Activated T-cell treated with anti-CD3 and anti-CD28 coated beads, Interleukin-2, amount 50 U/mL, for 24 hours (primary cell): Measurements from ENCODE around the gene ZNF423.

Experiments used
- DNase-seq: peaks from one replicate; pipeline ENCODE4 v3.0.0-alpha.2; 2020
- H3K27ac Mint-ChIP-seq: 2 replicates; pipeline ENCODE4 v1.8.0; 2020; ENCODE audit warnings: mild to moderate bottlenecking, mixed read lengths
- H3K27me3 Mint-ChIP-seq: 2 replicates; pipeline ENCODE4 v1.8.0; 2020; ENCODE audit warnings: mixed read lengths
- H3K36me3 Mint-ChIP-seq: 2 replicates; pipeline ENCODE4 v1.8.0; 2020; ENCODE audit warnings: low read depth, mixed read lengths
- H3K4me1 Mint-ChIP-seq: 2 replicates; pipeline ENCODE4 v1.8.0; 2020; ENCODE audit warnings: low read depth, mixed read lengths
- H3K4me3 Mint-ChIP-seq: 2 replicates; pipeline ENCODE4 v1.8.0; 2020; ENCODE audit warnings: mild to moderate bottlenecking, moderate library complexity, mixed read lengths
- H3K9me3 Mint-ChIP-seq: 2 replicates; pipeline ENCODE4 v1.8.0; 2020; ENCODE audit warnings: mixed read lengths

Gene ZNF423

GRCh38 chr16:49491771-49492761, 363.8 kb downstream of the ZNF423 start:
- Mint-ChIP-seq H3K4me1 (no peaks in the 10 kb centered on the region), H3K4me3 (no peak overlapping the region), H3K27ac (no peak overlapping the region), H3K9me3 (no peaks in the 10 kb centered on the region), H3K36me3 (no peaks in the 10 kb centered on the region), H3K27me3 (peaks cover 2% of the 10 kb centered on the region)
- peak; percentile 70 for DNase-seq

- Mint-ChIP-seq H3K9me3 (no peaks in the 10 kb centered on the region), H3K4me3 (no peak overlapping the region), H3K36me3 (no peaks in the 10 kb centered on the region), H3K27me3 (peaks cover 2% of the 10 kb centered on the region), H3K4me1 (no peaks in the 10 kb centered on the region), H3K27ac (no peak overlapping the region)
- peak; percentile 19 for DNase-seq
These were observed 364.7 kb downstream of the ZNF423 start for GRCh38 chr16:49491106-49491670.

- H3K4me3 Mint-ChIP-seq: no peak overlapping the region
- H3K27ac Mint-ChIP-seq: no peak overlapping the region
- peak; percentile 21 for DNase-seq
- H3K36me3 Mint-ChIP-seq: no peaks in the 10 kb centered on the region
- peaks cover 2% of the 10 kb centered on the region for H3K27me3 Mint-ChIP-seq
- H3K9me3 Mint-ChIP-seq: no peaks in the 10 kb centered on the region
- H3K4me1 Mint-ChIP-seq: no peaks in the 10 kb centered on the region
These were observed 365.6 kb downstream of the ZNF423 start for GRCh38 chr16:49490321-49490705.

GRCh38 chr16:49489686-49490320, 366.1 kb downstream of the ZNF423 start:
- H3K27ac Mint-ChIP-seq: no peak overlapping the region
- H3K27me3 Mint-ChIP-seq: peaks cover 2% of the 10 kb centered on the region
- H3K4me3 Mint-ChIP-seq: no peak overlapping the region
- H3K4me1 Mint-ChIP-seq: no peaks in the 10 kb centered on the region
- peak; percentile 5 for DNase-seq
- H3K9me3 Mint-ChIP-seq: no peaks in the 10 kb centered on the region
- no peaks in the 10 kb centered on the region for H3K36me3 Mint-ChIP-seq

GRCh38 chr16:49488740-49489525, 367.0 kb downstream of the ZNF423 start:
- H3K4me3 Mint-ChIP-seq: no peak overlapping the region
- peak; percentile 9 for DNase-seq
- H3K9me3 Mint-ChIP-seq: no peaks in the 10 kb centered on the region
- no peaks in the 10 kb centered on the region for H3K36me3 Mint-ChIP-seq
- no peak overlapping the region for H3K27ac Mint-ChIP-seq
- H3K27me3 Mint-ChIP-seq: peaks cover 2% of the 10 kb centered on the region
- H3K4me1 Mint-ChIP-seq: peaks cover 4% of the 10 kb centered on the region

- no peak for DNase-seq
- H3K9me3 Mint-ChIP-seq: no peaks in the 10 kb centered on the region
These were observed 367.6 kb downstream of the ZNF423 start for GRCh38 chr16:49488336-49488735.

GRCh38 chr16:49487746-49488145, 368.2 kb downstream of the ZNF423 start:
- Mint-ChIP-seq H3K27me3 (peaks cover 6% of the 10 kb centered on the region), H3K4me1 (peaks cover 4% of the 10 kb centered on the region), H3K4me3 (no peak overlapping the region), H3K9me3 (no peaks in the 10 kb centered on the region), H3K36me3 (no peaks in the 10 kb centered on the region), H3K27ac (no peak overlapping the region)
- peak; percentile 15 for DNase-seq

More at GRCh38 chr16:49488336-49488735, 367.6 kb downstream of the ZNF423 start:
- H3K36me3 Mint-ChIP-seq: no peaks in the 10 kb centered on the region
- peaks cover 4% of the 10 kb centered on the region for H3K4me1 Mint-ChIP-seq
- peaks cover 2% of the 10 kb centered on the region for H3K27me3 Mint-ChIP-seq
- H3K4me3 Mint-ChIP-seq: no peak overlapping the region
- no peak overlapping the region for H3K27ac Mint-ChIP-seq

- no peaks in the 10 kb centered on the region for H3K36me3 Mint-ChIP-seq
- H3K9me3 Mint-ChIP-seq: no peaks in the 10 kb centered on the region
- H3K4me3 Mint-ChIP-seq: no peak overlapping the region
- peaks cover 10% of the 10 kb centered on the region for H3K27me3 Mint-ChIP-seq
- no peak overlapping the region for H3K27ac Mint-ChIP-seq
- H3K4me1 Mint-ChIP-seq: peaks cover 4% of the 10 kb centered on the region
- DNase-seq: no peak
These were observed 369.5 kb downstream of the ZNF423 start for GRCh38 chr16:49486400-49486799.

- no peak overlapping the region for H3K4me3 Mint-ChIP-seq
- H3K36me3 Mint-ChIP-seq: no peaks in the 10 kb centered on the region
- no peak overlapping the region for H3K27ac Mint-ChIP-seq
- peak; percentile 6 for DNase-seq
- H3K27me3 Mint-ChIP-seq: peaks cover 8% of the 10 kb centered on the region
- H3K9me3 Mint-ChIP-seq: no peaks in the 10 kb centered on the region
- H3K4me1 Mint-ChIP-seq: peaks cover 4% of the 10 kb centered on the region
These were observed 370.2 kb downstream of the ZNF423 start for GRCh38 chr16:49485663-49486062.

- H3K9me3 Mint-ChIP-seq: no peaks in the 10 kb centered on the region
- peaks cover 4% of the 10 kb centered on the region for H3K4me1 Mint-ChIP-seq
- H3K27ac Mint-ChIP-seq: no peak overlapping the region
- no peak for DNase-seq
- H3K36me3 Mint-ChIP-seq: no peaks in the 10 kb centered on the region
- H3K27me3 Mint-ChIP-seq: peaks cover 8% of the 10 kb centered on the region
- H3K4me3 Mint-ChIP-seq: no peak overlapping the region
These were observed 371.0 kb downstream of the ZNF423 start for GRCh38 chr16:49484936-49485335.

- no peak overlapping the region for H3K27ac Mint-ChIP-seq
- no peak overlapping the region for H3K4me3 Mint-ChIP-seq
- peaks cover 4% of the 10 kb centered on the region for H3K4me1 Mint-ChIP-seq
- no peaks in the 10 kb centered on the region for H3K36me3 Mint-ChIP-seq
- peak; percentile 44 for DNase-seq
- H3K27me3 Mint-ChIP-seq: peaks cover 8% of the 10 kb centered on the region
- H3K9me3 Mint-ChIP-seq: no peaks in the 10 kb centered on the region
These were observed 371.5 kb downstream of the ZNF423 start for GRCh38 chr16:49484451-49484849.

GRCh38 chr16:49483651-49484450, 372.1 kb downstream of the ZNF423 start:
- no peaks in the 10 kb centered on the region for H3K36me3 Mint-ChIP-seq
- H3K27ac Mint-ChIP-seq: no peak overlapping the region
- peaks cover 4% of the 10 kb centered on the region for H3K4me1 Mint-ChIP-seq
- peaks cover 8% of the 10 kb centered on the region for H3K27me3 Mint-ChIP-seq
- H3K4me3 Mint-ChIP-seq: no peak overlapping the region
- DNase-seq: no peak
- H3K9me3 Mint-ChIP-seq: no peaks in the 10 kb centered on the region

GRCh38 chr16:49483251-49483650, 372.7 kb downstream of the ZNF423 start:
- Mint-ChIP-seq H3K9me3 (no peaks in the 10 kb centered on the region), H3K27ac (no peak overlapping the region), H3K27me3 (peaks cover 8% of the 10 kb centered on the region), H3K4me1 (peaks cover 4% of the 10 kb centered on the region), H3K36me3 (no peaks in the 10 kb centered on the region), H3K4me3 (no peak overlapping the region)
- DNase-seq: peak; percentile 11
